ENCODE results near the gene GSN.

GSN gene

GRCh38 chr9:121273064-121273775 is 5.3 kb downstream of the GSN start:
- peaks cover 2% of the 10 kb centered on the region; the same call in 1 of the 2 replicates for H3K4me1 ChIP-seq (ENCODE audit: control insufficient read depth, insufficient read depth, low read length)
- no peaks in the 10 kb centered on the region for H3K36me3 ChIP-seq (ENCODE audit: control insufficient read depth, insufficient read depth, low read length)
- no peaks in the 10 kb centered on the region for H3K9me3 ChIP-seq (ENCODE audit: control insufficient read depth, insufficient read depth, low read length)
- no peak overlapping the region for H3K4me3 ChIP-seq (ENCODE audit: low read length)
- no peak for DNase-seq (ENCODE audit: low read depth, low spot score)
- WGBS (ENCODE audit: insufficient coverage, insufficient read length) = no CpG with 5 or more reads among the region's 4 CpGs
- H3K27ac ChIP-seq (ENCODE audit: low read length) = no peak overlapping the region
- H3K27me3 ChIP-seq (ENCODE audit: control insufficient read depth, insufficient read depth, low read length) = peaks cover 3% of the 10 kb centered on the region; the same call in 1 of the 2 replicates

GRCh38 chr9:121274851-121275250 is 6.9 kb downstream of the GSN start:
- WGBS (ENCODE audit: insufficient coverage, insufficient read length) = no CpG with 5 or more reads among the region's 4 CpGs
- Histone ChIP-seq H3K36me3 (ENCODE audit: control insufficient read depth, insufficient read depth, low read length) (no peaks in the 10 kb centered on the region), H3K4me3 (ENCODE audit: low read length) (no peak overlapping the region), H3K27me3 (ENCODE audit: control insufficient read depth, insufficient read depth, low read length) (peaks cover 9% of the 10 kb centered on the region; the same call in 1 of the 2 replicates), H3K27ac (ENCODE audit: low read length) (no peak overlapping the region), H3K4me1 (ENCODE audit: control insufficient read depth, insufficient read depth, low read length) (no peaks in the 10 kb centered on the region), H3K9me3 (ENCODE audit: control insufficient read depth, insufficient read depth, low read length) (no peaks in the 10 kb centered on the region)
- DNase-seq (ENCODE audit: low read depth, low spot score) = no peak

- no peak overlapping the region for H3K4me3 ChIP-seq (ENCODE audit: low read length)
- H3K27me3 ChIP-seq (ENCODE audit: control insufficient read depth, insufficient read depth, low read length) = peaks cover 19% of the 10 kb centered on the region; the same call in 1 of the 2 replicates
- no peak for DNase-seq (ENCODE audit: low read depth, low spot score)
- no peak overlapping the region for H3K27ac ChIP-seq (ENCODE audit: low read length)
- no peaks in the 10 kb centered on the region for H3K9me3 ChIP-seq (ENCODE audit: control insufficient read depth, insufficient read depth, low read length)
- whole genome bisulfite sequencing (ENCODE audit: insufficient coverage, insufficient read length) = no CpG with 5 or more reads among the region's 8 CpGs
- no peaks in the 10 kb centered on the region for H3K36me3 ChIP-seq (ENCODE audit: control insufficient read depth, insufficient read depth, low read length)
- no peaks in the 10 kb centered on the region for H3K4me1 ChIP-seq (ENCODE audit: control insufficient read depth, insufficient read depth, low read length)
Measured at GRCh38 chr9:121275781-121276658, 8.1 kb downstream of the GSN start.

GRCh38 chr9:121277026-121277425 is 9.1 kb downstream of the GSN start:
- H3K27ac ChIP-seq (ENCODE audit: low read length) = no peak overlapping the region
- H3K27me3 ChIP-seq (ENCODE audit: control insufficient read depth, insufficient read depth, low read length) = peaks cover 27% of the 10 kb centered on the region; the same call in 1 of the 2 replicates
- H3K9me3 ChIP-seq (ENCODE audit: control insufficient read depth, insufficient read depth, low read length) = no peaks in the 10 kb centered on the region
- H3K4me3 ChIP-seq (ENCODE audit: low read length) = no peak overlapping the region
- H3K4me1 ChIP-seq (ENCODE audit: control insufficient read depth, insufficient read depth, low read length) = 0 out of 2 replicates have a peak, but pooled peaks cover 2% of the 10 kb centered on the region
- DNase-seq (ENCODE audit: low read depth, low spot score) = no peak
- H3K36me3 ChIP-seq (ENCODE audit: control insufficient read depth, insufficient read depth, low read length) = no peaks in the 10 kb centered on the region
- no CpG with 5 or more reads among the region's 1 CpG for WGBS (ENCODE audit: insufficient coverage, insufficient read length)

GRCh38 chr9:121277518-121278295 is 9.7 kb downstream of the GSN start:
- no CpG with 5 or more reads among the region's 4 CpGs for whole genome bisulfite sequencing (ENCODE audit: insufficient coverage, insufficient read length)
- Histone ChIP-seq H3K36me3 (ENCODE audit: control insufficient read depth, insufficient read depth, low read length) (no peaks in the 10 kb centered on the region), H3K4me3 (ENCODE audit: low read length) (no peak overlapping the region), H3K27ac (ENCODE audit: low read length) (no peak overlapping the region), H3K27me3 (ENCODE audit: control insufficient read depth, insufficient read depth, low read length) (peaks cover 34% of the 10 kb centered on the region; the same call in 1 of the 2 replicates), H3K4me1 (ENCODE audit: control insufficient read depth, insufficient read depth, low read length) (0 out of 2 replicates have a peak, but pooled peaks cover 2% of the 10 kb centered on the region), H3K9me3 (ENCODE audit: control insufficient read depth, insufficient read depth, low read length) (no peaks in the 10 kb centered on the region)
- no peak for DNase-seq (ENCODE audit: low read depth, low spot score)

GRCh38 chr9:121278477-121279261 is 10.7 kb downstream of the GSN start:
- no peak for DNase-seq (ENCODE audit: low read depth, low spot score)
- H3K27me3 ChIP-seq (ENCODE audit: control insufficient read depth, insufficient read depth, low read length) = peaks cover 36% of the 10 kb centered on the region; the same call in 1 of the 2 replicates
- no peaks in the 10 kb centered on the region for H3K9me3 ChIP-seq (ENCODE audit: control insufficient read depth, insufficient read depth, low read length)
- H3K36me3 ChIP-seq (ENCODE audit: control insufficient read depth, insufficient read depth, low read length) = no peaks in the 10 kb centered on the region
- H3K4me3 ChIP-seq (ENCODE audit: low read length) = no peak overlapping the region
- WGBS (ENCODE audit: insufficient coverage, insufficient read length) = no CpG with 5 or more reads among the region's 13 CpGs
- H3K27ac ChIP-seq (ENCODE audit: low read length) = no peak overlapping the region
- 0 out of 2 replicates have a peak, but pooled peaks cover 2% of the 10 kb centered on the region for H3K4me1 ChIP-seq (ENCODE audit: control insufficient read depth, insufficient read depth, low read length)

GRCh38 chr9:121279776-121280388 is 11.9 kb downstream of the GSN start:
- Histone ChIP-seq H3K4me3 (ENCODE audit: low read length) (no peak overlapping the region), H3K9me3 (ENCODE audit: control insufficient read depth, insufficient read depth, low read length) (no peaks in the 10 kb centered on the region), H3K4me1 (ENCODE audit: control insufficient read depth, insufficient read depth, low read length) (0 out of 2 replicates have a peak, but pooled peaks cover 2% of the 10 kb centered on the region), H3K27me3 (ENCODE audit: control insufficient read depth, insufficient read depth, low read length) (peaks cover 46% of the 10 kb centered on the region), H3K27ac (ENCODE audit: low read length) (no peak overlapping the region), H3K36me3 (ENCODE audit: control insufficient read depth, insufficient read depth, low read length) (no peaks in the 10 kb centered on the region)
- no peak for DNase-seq (ENCODE audit: low read depth, low spot score)
- no CpG with 5 or more reads among the region's 11 CpGs for WGBS (ENCODE audit: insufficient coverage, insufficient read length)

GRCh38 chr9:121280715-121281613 is 13.0 kb downstream of the GSN start:
- no CpG with 5 or more reads among the region's 11 CpGs for WGBS (ENCODE audit: insufficient coverage, insufficient read length)
- H3K4me1 ChIP-seq (ENCODE audit: control insufficient read depth, insufficient read depth, low read length) = 0 out of 2 replicates have a peak, but pooled peaks cover 3% of the 10 kb centered on the region

More at GRCh38 chr9:121280715-121281613, 13.0 kb downstream of the GSN start:
- Histone ChIP-seq H3K27me3 (ENCODE audit: control insufficient read depth, insufficient read depth, low read length) (peaks cover 56% of the 10 kb centered on the region), H3K27ac (ENCODE audit: low read length) (no peak overlapping the region), H3K9me3 (ENCODE audit: control insufficient read depth, insufficient read depth, low read length) (no peaks in the 10 kb centered on the region), H3K36me3 (ENCODE audit: control insufficient read depth, insufficient read depth, low read length) (no peaks in the 10 kb centered on the region), H3K4me3 (ENCODE audit: low read length) (no peak overlapping the region)
- no peak for DNase-seq (ENCODE audit: low read depth, low spot score)
